NCI-H2107 treated with DMSO at 0.1 percent for 48 hours (cell line): ENCODE results near the gene TBC1D2.

ENCODE experiments used
- DNase-seq: peaks from one replicate; lab custom pipeline; 2025; ENCODE audit not compliant: unreplicated experiment; lab: John Stamatoyannopoulos, UW

TBC1D2 gene

GRCh38 chr9:98172604-98173003, 82.8 kb downstream of the TBC1D2 start:
- peak; percentile 95 for DNase-seq

- DNase-seq = no peak
Measured at GRCh38 chr9:98171176-98171925, 84.1 kb downstream of the TBC1D2 start.

DNA sequence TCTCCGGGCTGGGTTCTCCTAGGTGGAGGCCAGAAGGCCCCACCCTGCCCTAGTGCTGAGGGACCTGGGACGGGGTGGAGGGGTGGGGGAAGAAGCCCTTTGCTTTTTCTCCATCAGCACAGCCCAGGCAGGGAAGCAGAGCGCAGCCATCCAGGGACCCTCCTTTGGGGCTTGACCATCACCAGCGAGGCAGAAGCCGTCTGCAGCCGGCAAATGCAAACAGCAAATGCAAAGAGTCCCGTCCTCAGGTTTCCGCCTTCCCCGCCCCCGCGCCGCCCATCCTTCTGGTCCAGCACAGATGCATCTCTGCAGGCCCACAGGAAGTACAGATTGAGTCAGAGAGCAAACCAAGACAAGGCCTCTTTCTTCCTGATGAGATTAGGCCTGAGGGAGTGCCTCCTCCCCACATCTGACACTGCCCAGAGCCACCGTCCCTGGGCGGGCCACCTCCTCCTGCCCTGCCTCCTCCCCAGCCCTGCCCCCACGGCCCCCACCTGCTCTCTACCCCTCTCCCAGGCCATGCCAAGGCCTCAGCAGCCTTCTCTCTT, 86.4 kb downstream of the TBC1D2 start:
- DNase-seq = no peak

- DNase-seq = no peak
Measured at GRCh38 chr9:98168153-98168780, 87.2 kb downstream of the TBC1D2 start.

GRCh38 chr9:98164912-98165311, 90.5 kb downstream of the TBC1D2 start:
- no peak for DNase-seq

- DNase-seq = no peak
Measured at GRCh38 chr9:98162613-98163012, 92.8 kb downstream of the TBC1D2 start.

GRCh38 chr9:98161851-98162250, 93.6 kb downstream of the TBC1D2 start:
- no peak for DNase-seq

GRCh38 chr9:98159790-98160189, 95.7 kb downstream of the TBC1D2 start:
- no peak for DNase-seq

GRCh38 chr9:98159301-98159700, 96.1 kb downstream of the TBC1D2 start:
- DNase-seq = no peak

DNA sequence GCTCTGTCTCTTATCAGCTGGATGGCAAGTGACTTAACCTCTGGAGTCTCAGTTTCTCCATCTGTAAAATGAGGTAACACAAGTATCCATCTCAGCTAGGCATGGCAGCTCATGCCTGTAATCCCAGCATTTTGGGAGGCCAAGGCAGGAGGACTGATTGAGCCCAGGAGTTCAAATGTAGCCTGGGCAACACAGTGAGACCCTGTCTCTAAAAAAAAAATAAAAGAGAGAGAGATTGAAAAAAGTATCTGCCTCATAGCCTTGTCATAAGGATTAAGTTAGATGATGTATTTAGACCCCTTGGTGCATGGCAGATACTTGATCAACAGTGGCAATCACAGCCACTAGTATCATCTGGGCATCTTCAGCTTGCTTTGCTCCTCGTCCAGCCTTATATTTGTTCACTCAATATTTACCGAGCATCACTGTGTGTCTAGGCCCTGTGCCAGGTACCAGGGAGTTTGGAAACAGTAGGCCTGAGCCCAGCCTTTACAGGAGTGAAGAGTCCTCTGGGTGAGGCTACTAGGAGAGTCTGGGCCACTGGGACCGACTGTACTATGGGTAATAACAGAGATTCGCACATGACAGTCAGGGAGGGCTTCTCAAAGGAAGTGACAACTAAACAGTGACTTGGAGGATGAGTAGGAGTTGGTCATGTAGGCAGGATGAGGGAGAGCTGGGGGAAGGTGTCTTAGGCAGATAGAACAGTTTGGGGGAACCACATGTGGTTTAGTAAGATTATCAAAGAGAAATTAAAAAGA, 97.2 kb downstream of the TBC1D2 start:
- DNase-seq = no peak

- DNase-seq = no peak
Measured at GRCh38 chr9:98157372-98157771, 98.1 kb downstream of the TBC1D2 start.

DNA sequence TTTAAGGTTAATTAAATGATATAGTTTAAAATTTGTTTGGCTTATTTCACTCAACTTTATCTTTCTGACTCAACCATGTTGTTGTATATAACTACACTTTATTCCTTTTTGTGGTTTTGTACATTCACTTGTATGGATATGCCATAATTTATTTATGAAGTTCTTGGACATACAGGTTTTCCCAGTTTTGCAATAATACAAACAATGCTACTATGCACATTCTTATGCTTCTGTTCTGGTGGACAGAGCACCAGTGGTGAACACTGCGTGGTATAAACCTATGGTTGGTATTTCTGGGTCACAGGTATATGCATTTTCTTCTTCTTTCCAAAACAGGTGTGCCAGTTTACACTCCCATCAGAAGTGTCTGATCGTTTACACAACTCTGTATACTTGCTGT, 100.8 kb downstream of the TBC1D2 start:
- DNase-seq = no peak

DNA sequence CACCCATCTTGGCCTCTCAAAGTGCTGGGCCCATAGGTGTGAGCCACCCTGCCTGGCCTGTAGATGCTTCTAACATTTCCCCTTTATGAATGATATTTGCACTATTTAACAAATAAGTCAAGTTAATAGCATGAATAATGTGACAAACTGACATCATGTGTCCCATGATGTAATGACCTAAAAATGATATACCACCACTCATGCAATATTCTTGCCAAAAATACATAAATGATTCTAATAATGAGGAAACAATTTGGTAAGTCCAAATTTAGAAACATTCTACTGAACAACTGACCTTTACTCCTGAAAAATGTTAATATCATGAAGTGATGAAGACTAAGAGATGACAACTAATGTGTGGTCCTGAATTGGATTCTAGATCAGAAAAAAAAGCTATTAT, 102.9 kb downstream of the TBC1D2 start:
- no peak for DNase-seq

DNA sequence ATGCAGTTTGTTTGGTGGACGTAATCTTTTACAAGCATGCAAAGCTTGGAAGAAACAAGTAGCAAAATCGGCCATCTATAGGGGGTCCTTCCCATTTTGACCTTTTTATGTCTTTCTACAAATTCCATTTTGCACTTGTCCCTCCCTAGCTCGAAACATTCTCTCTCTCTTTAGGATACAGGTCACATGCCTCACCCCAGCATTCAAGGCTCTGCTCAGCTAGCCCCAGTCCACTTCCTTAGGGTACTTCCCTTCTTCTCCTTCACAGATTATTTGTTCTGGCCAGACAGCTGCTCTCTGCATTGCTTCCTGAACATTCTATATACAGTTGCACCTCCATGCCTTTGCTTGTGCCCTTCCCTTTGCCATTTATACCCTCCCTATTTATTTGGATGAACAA, 104.7 kb downstream of the TBC1D2 start:
- DNase-seq = no peak

DNA sequence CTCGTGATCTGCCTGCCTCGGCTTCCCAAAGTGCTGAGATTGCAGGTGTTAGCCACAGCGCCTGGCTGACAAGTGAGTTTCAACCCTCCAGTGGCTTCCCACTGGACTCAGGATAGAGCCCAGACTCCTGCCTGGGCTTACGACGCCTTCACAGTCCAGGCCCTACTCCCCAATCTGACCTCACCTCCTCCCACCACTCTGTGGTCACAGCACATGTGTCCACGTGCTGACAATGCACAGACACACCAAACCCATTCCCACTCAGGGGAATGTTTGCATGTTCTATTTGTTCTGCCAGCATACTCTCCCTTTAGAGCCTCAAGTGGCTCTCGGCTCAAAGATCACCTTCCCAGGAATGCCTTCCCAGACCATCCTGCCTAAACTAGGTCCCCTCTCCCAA, 105.3 kb downstream of the TBC1D2 start:
- no peak for DNase-seq

DNA sequence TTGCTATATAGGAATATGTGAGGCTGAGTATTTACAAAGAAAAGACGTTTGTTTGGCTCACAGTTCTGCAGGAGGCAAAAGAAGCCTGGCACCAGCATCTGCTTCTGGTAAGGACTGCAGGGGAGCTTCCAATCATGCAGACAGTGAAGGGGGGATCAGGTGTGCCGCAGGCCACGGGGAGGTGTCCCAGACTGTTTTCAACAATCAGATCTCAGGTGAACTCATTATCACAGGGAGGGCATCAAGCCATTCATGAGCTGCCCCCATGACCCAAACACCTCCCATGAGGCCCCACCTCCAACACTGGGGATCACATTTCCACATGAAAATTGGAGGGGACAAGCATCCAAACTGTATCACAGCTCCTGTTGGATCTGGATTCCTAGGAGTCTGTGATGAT, 106.0 kb downstream of the TBC1D2 start:
- peak; percentile 15 for DNase-seq
